Muscle layer of duodenum (tissue), 2 donors: ENCODE measurements around the gene ACSL4.
"Not testable (repeated sequence)": the region's sequence is repeated elsewhere in the genome, so short reads cannot be mapped to it uniquely, and the experiment has no call there.

Source experiments
- H3K27ac ChIP-seq: one replicate; pipeline ENCODE4 v1.7.0; 2013; ENCODE audit warnings: mild to moderate bottlenecking, low read length
- H3K27me3 ChIP-seq: one replicate; pipeline ENCODE4 v1.7.0; 2013; ENCODE audit warnings: low read depth, mild to moderate bottlenecking, control low read depth, low read length
- H3K36me3 ChIP-seq, 2 donors: one replicate each; pipeline ENCODE4 v1.7.0; 2013; ENCODE audit warnings: low read length in 2 of 2, control low read depth in 1 of 2, mild to moderate bottlenecking in 1 of 2; ENCODE audit not compliant: insufficient read depth in 2 of 2, control insufficient read depth in 1 of 2
- H3K4me1 ChIP-seq, 2 donors: one replicate each; pipeline ENCODE4 v1.7.0; 2013; ENCODE audit warnings: low read length in 2 of 2, mild to moderate bottlenecking in 2 of 2, control low read depth in 1 of 2, moderate library complexity in 1 of 2; ENCODE audit not compliant: insufficient read depth in 2 of 2, control insufficient read depth in 1 of 2
- H3K4me3 ChIP-seq, 2 donors: one replicate each; pipeline ENCODE4 v1.7.0; 2013; ENCODE audit warnings: low read length in 2 of 2, low read depth in 1 of 2, mild to moderate bottlenecking in 1 of 2
- H3K9me3 ChIP-seq, 2 donors: one replicate each; pipeline ENCODE4 v1.7.0; 2013; ENCODE audit warnings: low read length in 2 of 2, control low read depth in 1 of 2, mild to moderate bottlenecking in 1 of 2; ENCODE audit not compliant: control insufficient read depth in 1 of 2
- donor health status: healthy.

Gene ACSL4

DNA sequence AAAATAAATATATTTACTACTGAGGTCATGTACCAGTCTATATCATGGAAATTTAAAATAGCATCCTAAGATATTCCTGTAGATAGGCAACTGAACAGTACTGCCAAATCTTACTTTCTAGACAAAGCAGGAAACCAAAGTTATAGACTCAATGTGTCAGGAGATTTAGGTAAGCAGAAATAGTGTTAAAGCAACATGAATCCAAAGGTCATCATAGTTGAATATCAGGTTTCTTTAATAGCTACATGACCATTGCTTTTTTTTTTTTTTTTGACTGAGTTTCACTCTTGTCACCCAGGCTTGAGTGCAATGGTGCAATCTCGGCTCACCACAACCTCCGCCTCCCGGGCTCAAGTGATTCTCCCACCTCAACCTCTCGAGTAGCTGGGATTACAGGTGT is 20.2 kb upstream of the ACSL4 start:
- no peaks in the 10 kb centered on the region for H3K36me3 ChIP-seq
- no peak overlapping the region for H3K27ac ChIP-seq
- no peaks in the 10 kb centered on the region for H3K4me1 ChIP-seq
- no peaks in the 10 kb centered on the region for H3K27me3 ChIP-seq
- H3K9me3 ChIP-seq = peaks cover 0 to 2% of the 10 kb centered on the region in 2 donors
- no peak overlapping the region for H3K4me3 ChIP-seq

DNA sequence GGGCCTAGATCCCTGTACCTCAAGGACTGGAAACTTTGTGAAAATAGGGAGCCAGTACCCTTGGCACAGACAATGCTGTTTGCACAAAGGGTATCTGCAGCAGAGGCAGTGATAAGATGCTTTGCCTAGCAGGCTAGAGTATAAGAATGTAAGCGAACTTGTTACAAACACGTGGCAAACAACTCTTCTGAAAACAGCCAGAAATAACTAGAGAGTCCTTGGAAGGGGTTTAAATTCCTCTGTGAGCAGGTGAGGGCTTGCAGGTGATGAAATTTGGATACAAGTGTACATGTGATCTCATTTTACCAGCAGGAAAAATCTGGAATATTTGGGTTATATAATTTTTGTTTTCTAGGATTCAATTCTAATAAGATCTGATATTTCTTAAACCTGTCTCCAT is 18.6 kb upstream of the ACSL4 start:
- Histone ChIP-seq H3K36me3 (no peaks in the 10 kb centered on the region), H3K27me3 (no peaks in the 10 kb centered on the region), H3K4me1 (no peaks in the 10 kb centered on the region), H3K9me3 (peaks cover 0 to 2% of the 10 kb centered on the region in 2 donors), H3K4me3 (no peak overlapping the region), H3K27ac (no peak overlapping the region)

DNA sequence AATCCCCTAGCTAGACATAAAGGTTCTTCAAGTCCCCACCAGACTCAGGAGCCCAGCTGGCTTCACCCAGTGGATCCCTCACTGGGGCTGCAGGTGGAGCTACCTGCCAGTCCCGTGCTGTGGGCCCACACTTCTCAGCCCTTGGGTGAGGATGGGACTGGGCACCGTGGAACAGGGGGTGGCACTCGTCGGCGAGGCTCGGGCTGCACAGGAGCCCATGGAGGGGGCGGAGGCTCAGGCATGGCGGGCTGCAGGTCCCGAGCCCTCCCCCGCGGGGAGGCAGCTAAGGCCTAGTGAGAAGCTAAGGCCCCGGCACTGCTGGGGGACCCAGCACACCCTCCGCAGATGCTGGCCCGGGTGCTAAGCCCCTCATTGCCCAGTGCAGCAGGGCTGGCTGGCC is 16.1 kb upstream of the ACSL4 start:
- H3K36me3 ChIP-seq = no peaks in the 10 kb centered on the region
- no peaks in the 10 kb centered on the region for H3K4me1 ChIP-seq
- no peak overlapping the region for H3K4me3 ChIP-seq
- H3K27me3 ChIP-seq = no peaks in the 10 kb centered on the region
- H3K9me3 ChIP-seq = no peaks in the 10 kb centered on the region
- no peak overlapping the region for H3K27ac ChIP-seq

DNA sequence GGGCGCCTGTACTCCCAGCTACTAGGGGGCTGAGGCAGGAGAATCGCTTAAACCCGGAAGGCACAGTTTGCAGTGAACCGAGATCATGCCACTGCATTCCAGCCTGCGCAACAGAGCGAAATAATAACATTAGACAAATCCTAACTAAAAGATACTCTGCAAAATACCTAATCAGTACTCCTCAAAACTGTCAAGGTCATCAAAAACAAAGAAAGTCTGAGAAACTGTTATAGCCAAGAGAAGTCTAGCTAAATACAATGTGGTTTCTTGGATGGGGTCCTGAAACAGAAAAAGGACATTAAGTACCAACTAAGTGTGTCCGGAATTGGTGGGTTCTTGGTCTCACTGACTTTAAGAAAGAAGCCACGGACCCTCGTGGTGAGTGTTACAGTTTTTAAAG is 14.6 kb upstream of the ACSL4 start:
- H3K4me3 ChIP-seq = no peak overlapping the region
- no peaks in the 10 kb centered on the region for H3K27me3 ChIP-seq
- no peak overlapping the region for H3K27ac ChIP-seq
- H3K36me3 ChIP-seq = no peaks in the 10 kb centered on the region
- H3K4me1 ChIP-seq = no peaks in the 10 kb centered on the region
- no peaks in the 10 kb centered on the region for H3K9me3 ChIP-seq

DNA sequence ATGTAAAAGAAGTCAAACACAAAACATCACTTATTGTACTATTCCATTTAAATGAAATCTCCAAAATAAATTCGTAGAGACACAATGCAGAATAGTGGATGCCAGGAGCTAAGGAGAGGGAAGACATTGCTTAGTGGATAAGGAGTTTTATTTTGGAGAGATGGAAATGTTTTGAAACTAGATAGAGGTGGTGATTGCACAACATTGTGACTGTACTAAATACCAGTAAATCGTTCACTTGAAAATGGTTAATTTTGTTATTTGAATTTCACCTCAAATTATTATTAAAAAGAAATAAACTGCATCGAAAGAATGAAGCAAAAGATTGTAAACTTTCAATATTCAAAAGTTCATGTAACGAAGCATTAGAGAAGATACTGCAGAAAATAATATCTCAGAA is 9.7 kb upstream of the ACSL4 start:
- H3K36me3 ChIP-seq = no peaks in the 10 kb centered on the region
- H3K27ac ChIP-seq = no peak overlapping the region
- H3K27me3 ChIP-seq = no peaks in the 10 kb centered on the region
- no peaks in the 10 kb centered on the region for H3K9me3 ChIP-seq
- no peak overlapping the region for H3K4me3 ChIP-seq
- H3K4me1 ChIP-seq = no peaks in the 10 kb centered on the region

DNA sequence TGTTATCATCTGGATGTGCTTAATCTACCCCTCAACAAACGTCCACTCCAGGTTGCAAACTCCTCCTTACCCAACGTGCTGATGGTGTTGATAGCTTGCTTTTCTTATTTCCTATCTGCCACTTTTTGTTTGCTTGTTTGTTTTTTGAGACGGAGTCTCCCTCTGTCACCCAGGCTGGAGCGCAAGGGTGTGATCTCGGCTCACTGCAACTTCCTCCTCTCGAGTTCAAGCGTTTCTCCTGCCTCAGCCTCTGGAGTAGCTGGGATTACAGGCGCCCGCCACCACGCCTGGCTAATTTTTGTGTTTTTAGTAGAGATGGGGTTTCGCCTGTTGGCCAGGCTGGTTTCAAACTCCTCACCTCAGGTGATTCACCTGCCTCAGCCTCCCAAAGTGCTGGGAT is 7.8 kb upstream of the ACSL4 start:
- H3K27me3 ChIP-seq, H3K9me3 ChIP-seq, H3K4me1 ChIP-seq, H3K27ac ChIP-seq, H3K36me3 ChIP-seq, H3K4me3 ChIP-seq: not testable (repeated sequence)

DNA sequence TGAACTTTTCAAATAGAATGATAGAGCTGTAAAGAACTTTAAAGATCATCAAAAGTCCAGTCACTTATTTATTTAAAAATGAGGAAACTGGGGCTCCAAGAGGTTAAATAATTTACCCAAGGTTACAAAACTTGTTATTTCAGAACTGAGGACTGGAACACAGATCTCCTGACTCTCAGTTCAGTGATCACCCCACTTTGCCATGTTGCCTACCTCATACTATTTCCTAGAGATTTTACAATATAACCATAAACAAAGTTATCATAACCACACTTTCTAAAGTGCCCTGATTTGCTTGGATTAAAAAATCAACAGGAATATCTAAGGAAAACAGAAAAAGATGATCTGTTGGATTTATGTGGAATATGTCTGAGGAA is 7.4 kb upstream of the ACSL4 start:
- Histone ChIP-seq H3K9me3 (no peaks in the 10 kb centered on the region), H3K27ac (no peak overlapping the region), H3K4me1 (no peaks in the 10 kb centered on the region), H3K36me3 (no peaks in the 10 kb centered on the region), H3K4me3 (no peak overlapping the region), H3K27me3 (no peaks in the 10 kb centered on the region)

DNA sequence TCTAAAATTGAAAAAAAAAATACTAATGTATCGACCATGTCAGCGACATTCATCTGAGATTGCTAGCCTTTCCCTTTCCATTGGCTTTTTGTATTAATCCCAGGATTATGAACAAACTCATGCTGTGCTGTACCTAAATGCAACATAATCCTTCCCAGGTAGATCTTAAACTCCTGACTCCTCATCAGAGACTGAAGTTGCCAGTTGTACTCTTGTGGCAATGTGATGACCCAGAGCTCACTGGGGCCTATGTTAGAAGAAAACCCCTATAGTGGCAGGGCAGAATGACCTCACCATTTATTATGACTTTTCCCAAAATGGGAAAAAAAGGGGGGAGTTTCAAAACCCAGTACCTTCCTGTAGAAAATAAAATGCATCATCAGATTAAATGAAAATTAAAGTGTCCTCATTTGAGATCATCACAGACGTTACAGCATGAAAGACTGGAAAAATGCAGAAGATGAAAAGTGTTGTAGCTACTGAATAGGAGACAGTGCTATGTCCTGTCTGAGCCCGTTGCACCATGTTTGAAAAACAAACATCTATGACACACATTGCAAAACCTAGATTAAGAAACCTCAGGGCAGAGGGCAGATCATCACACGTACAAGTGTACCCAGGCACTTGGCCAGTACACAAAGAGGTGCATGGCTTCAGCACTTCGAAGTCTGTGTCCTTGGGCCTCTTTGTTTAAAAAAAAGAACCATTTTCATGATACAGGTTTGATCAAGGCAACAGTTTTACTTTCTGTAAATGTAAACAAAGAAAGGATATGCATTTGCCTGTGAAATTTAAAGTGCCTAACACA is 6.8 kb upstream of the ACSL4 start:
- Histone ChIP-seq H3K27me3 (no peaks in the 10 kb centered on the region), H3K27ac (no peak overlapping the region), H3K9me3 (no peaks in the 10 kb centered on the region), H3K4me1 (no peaks in the 10 kb centered on the region), H3K36me3 (no peaks in the 10 kb centered on the region), H3K4me3 (no peak overlapping the region)

DNA sequence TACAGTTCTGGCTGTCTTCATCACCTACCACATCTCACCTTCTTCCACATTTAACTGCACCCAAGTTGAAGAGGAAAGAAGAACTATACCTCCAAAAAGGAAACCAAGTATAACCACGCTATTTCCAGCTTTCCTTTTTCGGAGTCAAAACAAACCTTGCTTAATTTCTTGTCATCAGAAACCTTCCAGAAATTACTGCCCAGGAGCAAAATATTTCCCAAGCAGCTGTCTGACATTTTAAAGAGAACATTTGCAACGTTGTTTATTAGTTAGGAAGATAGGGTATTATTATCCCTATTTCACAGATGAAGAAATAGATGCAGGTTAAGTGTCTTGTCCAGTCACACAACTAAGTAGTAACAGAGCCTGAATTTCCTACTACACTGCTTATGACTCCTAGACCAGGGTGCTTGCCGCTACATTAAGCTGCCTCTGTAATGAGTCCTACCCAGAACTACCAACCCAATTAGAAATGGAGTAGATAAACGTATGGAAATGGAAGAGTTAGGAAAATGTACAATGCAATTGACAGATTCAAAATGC is 2.2 kb upstream of the ACSL4 start:
- Histone ChIP-seq H3K4me1 (no peaks in the 10 kb centered on the region), H3K27ac (no peak overlapping the region), H3K9me3 (no peaks in the 10 kb centered on the region), H3K4me3 (no peak overlapping the region), H3K36me3 (peaks cover 0 to 4% of the 10 kb centered on the region in 2 donors), H3K27me3 (no peaks in the 10 kb centered on the region)

DNA sequence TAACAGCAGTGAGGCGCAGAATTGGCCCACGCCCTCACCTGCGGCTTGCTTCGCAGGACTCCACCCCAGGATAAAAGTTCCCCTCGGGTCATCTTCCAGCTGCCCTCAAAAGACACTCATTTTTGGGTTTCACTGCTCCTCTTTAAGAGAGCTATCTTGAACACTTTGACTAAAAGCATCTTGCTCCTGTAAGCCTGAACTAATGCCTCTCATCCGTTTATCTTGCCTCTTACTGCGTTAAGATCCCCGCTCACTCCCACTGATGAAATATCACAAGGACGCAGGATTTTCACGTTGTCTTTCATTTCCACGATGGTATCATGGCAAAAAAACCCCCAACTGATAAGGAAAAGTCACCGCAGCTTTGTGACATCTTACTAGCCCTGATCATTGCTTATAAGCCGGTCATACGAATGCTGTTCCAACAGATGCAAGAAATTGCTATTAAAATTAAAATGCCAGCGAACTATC is 591 bp upstream of the ACSL4 start:
- no peaks in the 10 kb centered on the region for H3K27me3 ChIP-seq
- H3K27ac ChIP-seq = peak overlapping the region; percentile 64
- no peaks in the 10 kb centered on the region for H3K9me3 ChIP-seq
- H3K36me3 ChIP-seq = peaks cover 0 to 4% of the 10 kb centered on the region in 2 donors
- H3K4me1 ChIP-seq = no peaks in the 10 kb centered on the region
- peak overlapping the region; percentile 69 to 84 for H3K4me3 ChIP-seq

DNA sequence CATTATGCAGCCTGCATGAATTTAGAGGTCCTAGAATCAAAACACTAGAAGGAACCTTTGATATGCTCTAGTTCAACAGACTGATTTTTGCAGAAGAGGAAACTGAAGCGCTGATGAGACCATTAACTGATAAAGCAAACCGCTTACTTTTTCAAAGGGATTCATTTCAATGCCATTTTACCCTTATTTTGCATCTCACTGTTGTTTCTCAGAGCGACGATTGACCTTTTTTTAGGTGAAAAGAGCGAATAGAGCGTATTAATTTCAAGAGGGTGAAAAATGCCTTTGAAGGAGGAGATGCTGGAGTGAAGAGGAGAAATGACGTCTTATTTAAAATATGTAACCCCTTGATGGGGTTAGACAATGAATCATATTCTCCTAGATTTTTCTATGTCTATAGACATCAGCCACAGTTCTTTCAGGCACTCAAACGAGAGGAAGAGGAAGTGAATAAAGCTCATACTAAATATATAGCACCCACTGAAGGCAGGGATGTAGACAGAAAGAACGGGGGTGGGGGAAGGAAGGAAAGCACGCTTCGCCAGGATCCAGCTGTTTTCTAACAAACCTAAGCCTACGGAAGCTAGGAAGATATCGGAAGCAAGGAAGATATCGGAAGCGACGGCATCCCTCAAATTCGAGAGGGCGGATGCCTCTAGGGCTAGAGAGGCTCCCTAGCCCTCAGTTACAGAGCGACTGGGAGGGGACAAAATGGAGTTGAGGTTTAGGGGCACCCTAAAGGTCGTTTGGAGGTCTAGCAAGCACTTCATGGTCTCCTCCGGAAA is 848 bp downstream of the ACSL4 start:
- Histone ChIP-seq H3K27ac (peak overlapping the region; percentile 90), H3K27me3 (no peaks in the 10 kb centered on the region), H3K9me3 (no peaks in the 10 kb centered on the region), H3K4me1 (peaks cover 0 to 9% of the 10 kb centered on the region in 2 donors), H3K4me3 (peak overlapping the region; percentile 84), H3K36me3 (peaks cover 0 to 4% of the 10 kb centered on the region in 2 donors)
